ENCODE data around the gene EPN3. TPM values are rescaled to one million over a fixed set of nuclear protein-coding genes. Genes with fewer than 3 reads are reported as not detected.

The EPN3 gene
- total RNA-seq, 1 donor from 2014 or later = 21.9 TPM

GRCh38 chr17:50544516-50544915 lies 12.0 kb downstream of the EPN3 start:
- Histone ChIP-seq H3K36me3 (no peaks in the 10 kb centered on the region), H3K4me3 (no peak overlapping the region), H3K27me3 (no peaks in the 10 kb centered on the region), H3K9me3 (no peaks in the 10 kb centered on the region), H3K27ac (no peak overlapping the region), H3K4me1 (peaks cover 46% of the 10 kb centered on the region)
- no peak for DNase-seq (ENCODE audit: extremely low spot score in 2 of 2)
- intact Hi-C loops (cut with DNase I) = loop anchor here (5.0 kb wide), 1 partner anchor 62 kb away; no protein-coding TSS in a partner anchor
- TF ChIP-seq CTCF (IDR thresholded peaks at IDR 0.05) (no peak), POLR2AphosphoS5 (IDR thresholded peaks at IDR 0.05; ENCODE audit: insufficient read depth in 1 of 2, low read depth in 1 of 2) (no peak), POLR2A (IDR thresholded peaks at IDR 0.05) (no peak)

- no peak overlapping the region for H3K27ac ChIP-seq
- no peak overlapping the region for H3K4me3 ChIP-seq
- H3K9me3 ChIP-seq = no peaks in the 10 kb centered on the region
- no peak for DNase-seq (ENCODE audit: extremely low spot score in 2 of 2)
- H3K4me1 ChIP-seq = peaks cover 41% of the 10 kb centered on the region
- intact Hi-C loops (cut with DNase I) = loop anchor here (5.0 kb wide), 2 partner anchors 82 to 142 kb away; no protein-coding TSS in a partner anchor
- TF ChIP-seq POLR2AphosphoS5 (IDR thresholded peaks at IDR 0.05; ENCODE audit: insufficient read depth in 1 of 2, low read depth in 1 of 2) = no peak
- TF ChIP-seq CTCF (IDR thresholded peaks at IDR 0.05) = no peak
- no peak for TF ChIP-seq POLR2A (IDR thresholded peaks at IDR 0.05)
- H3K27me3 ChIP-seq = no peaks in the 10 kb centered on the region
- H3K36me3 ChIP-seq = peaks cover 0 to 4% of the 10 kb centered on the region in 2 donors
Measured at GRCh38 chr17:50545311-50545710, 12.8 kb downstream of the EPN3 start.

GRCh38 chr17:50546701-50547034 lies 14.1 kb downstream of the EPN3 start:
- no peak for DNase-seq (ENCODE audit: extremely low spot score in 2 of 2)
- intact Hi-C loops (cut with DNase I) = loop anchor here (2.0 to 5.0 kb wide), 3 partner anchors 81 to 296 kb away; no protein-coding TSS in a partner anchor
- Histone ChIP-seq H3K4me3 (peak overlapping the region; percentile 58 to 61), H3K27me3 (no peaks in the 10 kb centered on the region), H3K36me3 (peaks cover 0 to 4% of the 10 kb centered on the region in 2 donors), H3K4me1 (peaks cover 28% of the 10 kb centered on the region), H3K9me3 (no peaks in the 10 kb centered on the region), H3K27ac (peak overlapping the region; percentile 93)
- TF ChIP-seq POLR2A (IDR thresholded peaks at IDR 0.05) = no peak
- no peak for TF ChIP-seq CTCF (IDR thresholded peaks at IDR 0.05)
- TF ChIP-seq POLR2AphosphoS5 (IDR thresholded peaks at IDR 0.05; ENCODE audit: insufficient read depth in 1 of 2, low read depth in 1 of 2) = no peak

GRCh38 chr17:50547035-50547735 lies 14.7 kb downstream of the EPN3 start, which contains the start of gene SPATA20:
SPATA20 (plus strand) TSS chr17:50547174; CDS start chr17:50547209, 35 bp downstream.
- Histone ChIP-seq H3K27ac (peak within 1 kb of the TSS; percentile 93), H3K9me3 (no peaks in the 10 kb centered on the region), H3K4me3 (peak within 1 kb of the TSS; percentile 58 to 61), H3K27me3 (no peaks in the 10 kb centered on the region), H3K36me3 (peaks cover 0 to 4% of the 10 kb centered on the region in 2 donors), H3K4me1 (peaks cover 26% of the 10 kb centered on the region)
- no peak for DNase-seq (ENCODE audit: extremely low spot score in 2 of 2)
- peak; percentile 89 to 99 (median 96) for TF ChIP-seq CTCF (IDR thresholded peaks at IDR 0.05)
- TF ChIP-seq POLR2A (IDR thresholded peaks at IDR 0.05) = peak in 1 of 2 donors; percentile 81
- peak; percentile 67 to 79 for TF ChIP-seq POLR2AphosphoS5 (IDR thresholded peaks at IDR 0.05; ENCODE audit: insufficient read depth in 1 of 2, low read depth in 1 of 2)
- intact Hi-C loops (cut with DNase I) = loop anchor here (2.0 to 5.0 kb wide), 3 partner anchors 80 to 296 kb away; no protein-coding TSS in a partner anchor

GRCh38 chr17:50547736-50548083 lies 15.2 kb downstream of the EPN3 start:
- Histone ChIP-seq H3K27ac (peak overlapping the region; percentile 93), H3K9me3 (no peaks in the 10 kb centered on the region), H3K4me3 (peak overlapping the region; percentile 58 to 61), H3K36me3 (peaks cover 0 to 4% of the 10 kb centered on the region in 2 donors), H3K4me1 (peaks cover 21% of the 10 kb centered on the region), H3K27me3 (no peaks in the 10 kb centered on the region)
- TF ChIP-seq POLR2A (IDR thresholded peaks at IDR 0.05) = no peak
- TF ChIP-seq POLR2AphosphoS5 (IDR thresholded peaks at IDR 0.05; ENCODE audit: insufficient read depth in 1 of 2, low read depth in 1 of 2) = no peak
- no peak for TF ChIP-seq CTCF (IDR thresholded peaks at IDR 0.05)
- DNase-seq (ENCODE audit: extremely low spot score in 2 of 2) = no peak
- intact Hi-C loops (cut with DNase I) = loop anchor here (2.0 to 5.0 kb wide), 3 partner anchors 80 to 295 kb away; no protein-coding TSS in a partner anchor
